Heart left ventricle (tissue), 16 donors: ENCODE data around the gene APOBEC4. TPM values are rescaled to one million over a fixed set of nuclear protein-coding genes. Genes with fewer than 3 reads are reported as not detected.

Experiments
- ATAC-seq, 4 donors: fragments of 200-7000 bp; cut with Tn5 transposase; one replicate each; pipeline ENCODE4 v1.9.1; 2020 to 2022; ENCODE audit warnings: moderate library complexity in 4 of 4, mild to moderate bottlenecking in 3 of 4, moderate number of reproducible peaks in 1 of 4
- DNase-seq, 5 donors: peaks; one replicate each; pipeline ENCODE4 v3.0.0-alpha.2; 2020
- H3K27ac ChIP-seq, 12 donors: fragments of 200-600 bp; sonication (generic) in 4 of 12; one replicate each; pipeline versions ENCODE4 v1.5.0 to v1.8.0; 2016 to 2022; ENCODE audit warnings: mild to moderate bottlenecking in 2 of 12
- H3K27me3 ChIP-seq, 9 donors: fragments of 200-600 bp; sonication (generic) in 2 of 9; one replicate each; pipeline versions ENCODE4 v1.5.1 to v1.8.0; 2016 to 2022; ENCODE audit warnings: mild to moderate bottlenecking in 3 of 9
- H3K36me3 ChIP-seq, 9 donors: fragments of 200-600 bp; sonication (generic) in 2 of 9; one replicate each; pipeline versions ENCODE4 v1.5.0 to v1.8.0; 2018 to 2022; ENCODE audit warnings: mild to moderate bottlenecking in 2 of 9
- H3K4me1 ChIP-seq, 12 donors: fragments of 200-600 bp; sonication (generic) in 4 of 12; one replicate each; pipeline versions ENCODE4 v1.5.0 to v1.8.0; 2016 to 2022; ENCODE audit warnings: mild to moderate bottlenecking in 3 of 12
- H3K4me3 ChIP-seq, 12 donors: fragments of 200-600 bp; sonication (generic) in 4 of 12; one replicate each; pipeline versions ENCODE4 v1.5.0 to v1.8.0; 2017 to 2022; ENCODE audit warnings: mild to moderate bottlenecking in 9 of 12, moderate library complexity in 4 of 12
- H3K9me3 ChIP-seq, 12 donors: fragments of 200-600 bp; sonication (generic) in 4 of 12; one replicate each; pipeline versions ENCODE4 v1.5.0 to v1.8.0; 2016 to 2022; ENCODE audit warnings: mild to moderate bottlenecking in 1 of 12
- CTCF ChIP-seq, 12 donors: fragments of 200-600 bp; sonication (generic) in 4 of 12; IDR thresholded peaks; one replicate each; pipeline versions ENCODE4 v1.5.0 to v1.8.0; 2018 to 2022; ENCODE audit warnings: antibody characterized with exemption in 12 of 12, mild to moderate bottlenecking in 5 of 12
- POLR2A ChIP-seq, 2 donors: fragments of 450-650 bp; IDR thresholded peaks; one replicate each; pipeline ENCODE4 v1.6.1; 2017; ENCODE audit warnings: antibody characterized with exemption in 2 of 2, mild to moderate bottlenecking in 2 of 2, moderate library complexity in 2 of 2
- whole genome bisulfite sequencing, 4 donors: extraction: QIAGEN DNeasy Blood & Tissue Kit in 2 of 4; methylation state at CpG; one replicate each; pipeline versions ENCODE4 v1.1.5 to v1.1.7; 2013 to 2018; 5-methylcytosine and 5-hydroxymethylcytosine counted together
- intact Hi-C, 10 donors: fragments of 100-400 bp; cut with DNase I; formaldehyde crosslinking; loops; one replicate each; pipeline versions ENCODE4 v1.11.1 to v1.14.2; 2022
- polyA plus RNA-seq, 2 donors: library from polyadenylated mRNA; stranded (reverse); fragments of 200-250 nt; gene quantifications; one replicate each; pipeline ENCODE4 v1.2.3, GENCODE V29; 2013
- total RNA-seq, 9 donors: library from RNA; depleted of rRNA in 2 of 9; stranded (reverse); fragments of >200 nt in 2 of 9; fragmentation: NEBNext Ultra II Directional in 3 of 9; extraction: Animal tissue kit (Norgen Biotek cat#: 25700) in 3 of 9; gene quantifications; one replicate each; pipeline versions ENCODE4 v1.1.0 to v1.2.4, GENCODE V29; 2016 to 2023
- donor health status: ischemic (EF 13 %, LVEDD 7.1; RV severe dilation, severe dysfunction).
- donor health status: healthy with polysubstance abuse.
- donor health status: DM: no; HTN: yes; CAD: no.
- donor health status: DM: no; HTN: no; CAD: no.
- donor health status: ischemic (EF 25% LVEDD 6.9; RV normal size, moderate dysfunction).
- donor health status: ischemic (EF 25% LVEDD 5.7; RV mildly dilated, moderate dysfunction).
- donor health status: healthy.
- donor health status: DM: yes; HTN: yes; CAD: no.
- donor health status: ischemic (EF 35%, LVEDD 5.7; RV mildly dilated, moderate dysfunction).
- donor health status: nonischemic (EF 11% LVEDD 7.7; RV severe dilation, severe dysfunction).
- donor health status: DM: yes; HTN: yes; CAD: no.
- donor health status: PGD.
- donor health status: ischemic (EF 29% LVEDD 5.4; RV normal size, mild dysfunction).
- donor health status: nonischemic (EF 23%, LVEDD 6.1; RV moderate dilation, normal function).

Gene APOBEC4
- total and polyA plus RNA-seq, 11 donors: 0.30 TPM; not detected in 10

- H3K27ac ChIP-seq: peak overlapping the region; percentile 23 to 81 (median 66)
- DNase-seq (no peak), ATAC-seq (peak; percentile 25 to 58 (median 42))
- no peaks in the 10 kb centered on the region for H3K36me3 ChIP-seq
- intact Hi-C loops: loop anchor here in 1 of 10 donors (10.0 kb wide), 1 partner anchor 151 kb away; the partner anchor contains the start of gene RGL1
- no peak overlapping the region for H3K4me3 ChIP-seq
- H3K4me1 ChIP-seq: peaks cover 5 to 54% (median 37%) of the 10 kb centered on the region in 12 donors
- no peaks in the 10 kb centered on the region for H3K27me3 ChIP-seq
- no peaks in the 10 kb centered on the region for H3K9me3 ChIP-seq
- TF ChIP-seq POLR2A (IDR thresholded peaks at IDR 0.05) (no peak), CTCF (IDR thresholded peaks at IDR 0.05) (no peak)
- 69 to 78% (median 77%) methylated on average over 3 of the region's 3 CpGs for WGBS, 4 donors
Measured at GRCh38 chr1:183653462-183653794, 312 bp upstream of the APOBEC4 start.

- peaks cover 5 to 67% (median 42%) of the 10 kb centered on the region in 12 donors for H3K4me1 ChIP-seq
- no peak for TF ChIP-seq POLR2A (IDR thresholded peaks at IDR 0.05)
- no peak for TF ChIP-seq CTCF (IDR thresholded peaks at IDR 0.05)
- peak overlapping the region in 9 of 12 donors; percentile 3 to 81 (median 64) for H3K27ac ChIP-seq
- no peaks in the 10 kb centered on the region for H3K9me3 ChIP-seq
- intact Hi-C loops: loop anchor here in 1 of 10 donors (10.0 kb wide), 1 partner anchor 153 kb away; the partner anchor contains the start of gene RGL1
- no peak overlapping the region for H3K4me3 ChIP-seq
- WGBS, 4 donors: 82 to 97% (median 94%) methylated on average over 1 of the region's 1 CpG
- no peaks in the 10 kb centered on the region for H3K27me3 ChIP-seq
- DNase-seq (no peak), ATAC-seq (no peak)
- H3K36me3 ChIP-seq: no peaks in the 10 kb centered on the region
Measured at GRCh38 chr1:183652107-183652506, 1.0 kb downstream of the APOBEC4 start.

- H3K36me3 ChIP-seq: no peaks in the 10 kb centered on the region
- peaks cover 5 to 72% (median 44%) of the 10 kb centered on the region in 12 donors for H3K4me1 ChIP-seq
- no peak overlapping the region for H3K4me3 ChIP-seq
- 64 to 79% (median 72%) methylated on average over 5 of the region's 5 CpGs for WGBS, 4 donors
- intact Hi-C loops: loop anchor here in 1 of 10 donors (10.0 kb wide), 1 partner anchor 153 kb away; the partner anchor contains the start of gene RGL1
- peak overlapping the region in 6 of 12 donors; percentile 3 to 81 (median 32) for H3K27ac ChIP-seq
- no peak for DNase-seq
- no peak for ATAC-seq
- H3K27me3 ChIP-seq: no peaks in the 10 kb centered on the region
- H3K9me3 ChIP-seq: no peaks in the 10 kb centered on the region
- no peak for TF ChIP-seq CTCF (IDR thresholded peaks at IDR 0.05)
Measured at GRCh38 chr1:183651612-183652011, 1.5 kb downstream of the APOBEC4 start.

GRCh38 chr1:183648042-183648441 lies 5.1 kb downstream of the APOBEC4 start:
- Histone ChIP-seq H3K27ac (peak overlapping the region in 2 of 12 donors; percentile 0 to 18), H3K36me3 (no peaks in the 10 kb centered on the region), H3K27me3 (no peaks in the 10 kb centered on the region), H3K9me3 (no peaks in the 10 kb centered on the region), H3K4me1 (peaks cover 4 to 45% (median 22%) of the 10 kb centered on the region in 12 donors), H3K4me3 (no peak overlapping the region)
- no peak for DNase-seq
- ATAC-seq: no peak
- WGBS, 4 donors: 84 to 89% (median 88%) methylated on average over 8 of the region's 8 CpGs
- intact Hi-C loops: no loop called here
- TF ChIP-seq CTCF (IDR thresholded peaks at IDR 0.05) (no peak), POLR2A (IDR thresholded peaks at IDR 0.05) (no peak)
